Activated CD8-positive, alpha-beta memory T cell treated with anti-CD3 and anti-CD28 coated beads for 4 hours (primary cell): Measurements from ENCODE around the gene TSEN54.
"Not testable (repeated sequence)": the region's sequence is repeated elsewhere in the genome, so short reads cannot be mapped to it uniquely, and the experiment has no call there.

Experiments used
- DNase-seq, 2 donors: peaks; one replicate each; pipeline ENCODE4 v3.0.0-alpha.2; 2020; ENCODE audit warnings: low read depth in 2 of 2

TSEN54 gene

GRCh38 chr17:75516255-75516618 lies at the start of gene TSEN54:
TSS of gene TSEN54 (plus strand) at chr17:75516528. CDS start at chr17:75516561, 33 bp downstream.
- peak; percentile 88 to 92 for DNase-seq

GRCh38 chr17:75468291-75468754 lies 48.0 kb upstream of the TSEN54 start:
- no peak for DNase-seq

GRCh38 chr17:75468779-75469373 lies 47.5 kb upstream of the TSEN54 start:
- no peak for DNase-seq

GRCh38 chr17:75471207-75471606 lies 45.1 kb upstream of the TSEN54 start:
- DNase-seq: no peak

GRCh38 chr17:75472119-75472518 lies 44.2 kb upstream of the TSEN54 start:
- DNase-seq: no peak

- no peak for DNase-seq
These were observed 43.1 kb upstream of the TSEN54 start for GRCh38 chr17:75473246-75473645.

- no peak for DNase-seq
These were observed 41.6 kb upstream of the TSEN54 start for GRCh38 chr17:75474736-75475135.

- no peak for DNase-seq
These were observed 41.0 kb upstream of the TSEN54 start for GRCh38 chr17:75475144-75475835.

- DNase-seq: no peak
These were observed 40.5 kb upstream of the TSEN54 start for GRCh38 chr17:75475851-75476250.

GRCh38 chr17:75476271-75476671 lies 40.1 kb upstream of the TSEN54 start:
- DNase-seq: no peak

- no peak for DNase-seq
These were observed 39.4 kb upstream of the TSEN54 start for GRCh38 chr17:75476752-75477489.

- DNase-seq: not testable (repeated sequence)
These were observed 38.9 kb upstream of the TSEN54 start for GRCh38 chr17:75477490-75477862.

GRCh38 chr17:75478508-75478907 lies 37.8 kb upstream of the TSEN54 start:
- no peak for DNase-seq

GRCh38 chr17:75480281-75480680 lies 36.0 kb upstream of the TSEN54 start:
- no peak for DNase-seq

- no peak for DNase-seq
These were observed 34.9 kb upstream of the TSEN54 start for GRCh38 chr17:75481194-75482068.

- no peak for DNase-seq
These were observed 34.0 kb upstream of the TSEN54 start for GRCh38 chr17:75482098-75482942.

GRCh38 chr17:75485688-75486087 lies 30.6 kb upstream of the TSEN54 start:
- no peak for DNase-seq

- no peak for DNase-seq
These were observed 30.2 kb upstream of the TSEN54 start for GRCh38 chr17:75486151-75486550.

GRCh38 chr17:75486951-75487350 lies 29.4 kb upstream of the TSEN54 start:
- no peak for DNase-seq

GRCh38 chr17:75487351-75488070 lies 28.8 kb upstream of the TSEN54 start:
- peak; percentile 13 to 14 for DNase-seq
